ENCODE results near the gene SLAMF7. TPM values are rescaled to one million over a fixed set of nuclear protein-coding genes. Genes with fewer than 3 reads are reported as not detected.

Gene SLAMF7
- total and polyA plus RNA-seq, 2 of the 8 experiments (the other 6 are each of a cell fraction or from before 2014, with no cell fraction given), result not detected

DNA sequence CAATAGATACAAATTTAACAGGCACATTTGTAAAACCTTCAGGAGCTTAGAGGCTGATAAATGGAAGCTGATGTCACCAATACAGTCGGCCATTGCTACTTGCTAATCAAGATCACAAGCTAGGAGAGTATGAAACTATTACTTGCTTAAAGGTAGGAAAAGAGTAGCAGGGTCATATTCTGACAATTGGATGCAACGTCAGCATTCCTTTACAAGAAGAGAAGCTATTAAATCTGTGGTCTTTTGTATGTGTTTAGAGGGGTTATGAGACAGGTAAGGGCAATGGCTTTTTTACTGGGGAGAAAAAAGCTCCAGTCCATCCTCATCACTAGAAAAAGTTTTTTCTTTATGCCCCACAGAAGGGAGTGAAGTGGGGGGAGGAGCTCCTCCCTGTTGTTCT lies 15.7 kb upstream of the SLAMF7 start:
- Histone ChIP-seq H3K27me3 (replicated peaks in 1 of 4; ENCODE audit: control insufficient read depth in 3 of 4, extremely low read depth in 1 of 4, insufficient read depth in 3 of 4, low read length in 3 of 4) (no peaks in the 10 kb centered on the region), H2BK120ac (replicated peaks; ENCODE audit: low read depth, low read length) (no peak overlapping the region), H2BK20ac (ENCODE audit: low read length) (no peak overlapping the region), H3K36me3 (ENCODE audit: control insufficient read depth in 2 of 4, insufficient read depth in 4 of 4, low read length in 3 of 4) (no peaks in the 10 kb centered on the region; a peak in 1 of 8 replicates), H2AK5ac (ENCODE audit: low read depth, low read length) (no peak overlapping the region), H3K23me2 (ENCODE audit: low read depth, low read length) (no peaks in the 10 kb centered on the region), H3K27ac (ENCODE audit: low read depth, low read length) (no peak overlapping the region), H2BK15ac (ENCODE audit: low read length) (no peak overlapping the region), H4K91ac (replicated peaks; ENCODE audit: insufficient read length, low read length) (no peak overlapping the region), H3K4me2 (ENCODE audit: insufficient read depth in 1 of 2, low read depth in 2 of 2, low read length in 2 of 2) (no peak overlapping the region), H2AFZ (ENCODE audit: low read length) (no peak overlapping the region), H3K14ac (ENCODE audit: insufficient read length) (no peak overlapping the region), H4K20me1 (replicated peaks in 1 of 2; ENCODE audit: control insufficient read depth in 1 of 2, insufficient read depth in 2 of 2, low read length in 2 of 2) (no peaks in the 10 kb centered on the region), H3K56ac (replicated peaks; ENCODE audit: insufficient read length, low read depth, low read length) (no peak overlapping the region), H2BK5ac (ENCODE audit: low read depth, low read length) (no peak overlapping the region), H3K18ac (ENCODE audit: extremely low read depth, low read length) (no peak overlapping the region), H4K5ac (ENCODE audit: insufficient read length, low read depth, low read length) (no peak overlapping the region), H3K79me2 (ENCODE audit: control insufficient read depth in 1 of 2, insufficient read depth in 2 of 2, low read length in 2 of 2) (no peaks in the 10 kb centered on the region), H4K8ac (ENCODE audit: extremely low read depth, insufficient read depth, low read length) (no peak overlapping the region), H2BK12ac (ENCODE audit: low read depth, low read length) (no peak overlapping the region), H3K4me3 (ENCODE audit: extremely low read depth in 1 of 4, insufficient read depth in 2 of 4, low read depth in 3 of 4, low read length in 4 of 4) (no peak overlapping the region), H3K23ac (ENCODE audit: insufficient read length) (no peak overlapping the region), H3K4ac (replicated peaks; ENCODE audit: insufficient read length, low read depth, low read length) (no peak overlapping the region), H3K9ac (replicated peaks in 1 of 4; ENCODE audit: extremely low read depth in 1 of 4, low read depth in 3 of 4, low read length in 3 of 4) (no peak overlapping the region), H3K9me3 (ENCODE audit: insufficient read depth in 2 of 2, low read depth in 1 of 2, low read length in 1 of 2) (no peaks in the 10 kb centered on the region; a peak in 1 of 4 replicates), H3K4me1 (replicated peaks in 1 of 4; ENCODE audit: control insufficient read depth in 3 of 4, insufficient read depth in 4 of 4, low read length in 3 of 4) (peaks cover 0 to 5% (median 2%) of the 10 kb centered on the region in 4 experiments; a peak in 3 of 7 replicates), H3K79me1 (ENCODE audit: low read depth, low read length) (no peaks in the 10 kb centered on the region)
- POLR2A ChIA-PET (ENCODE audit: partially characterized antibody), result interaction anchor here (1.0 kb wide), 1 partner anchor 258 kb away, joined by 3 read pairs; no protein-coding TSS in a partner anchor
- DNase-seq (ENCODE audit: low read depth in 1 of 2, low spot score in 2 of 2) (no peak), FAIRE-seq (no peak)
- TF ChIP-seq CBX8 (IDR thresholded peaks at IDR 0.05; ENCODE audit: borderline replicate concordance, low read depth, low read length) (no peak), KDM1A (IDR thresholded peaks at IDR 0.05; ENCODE audit: borderline replicate concordance, low read length) (no peak), RFX5 (IDR thresholded peaks at IDR 0.05; ENCODE audit: borderline replicate concordance, low read depth, low read length) (no peak), BACH1 (IDR thresholded peaks at IDR 0.05; ENCODE audit: low read length) (no peak), BCL11A (IDR thresholded peaks at IDR 0.05; ENCODE audit: low read depth in 2 of 2, low read length in 2 of 2) (no peak), EGR1 (IDR thresholded peaks at IDR 0.05; ENCODE audit: borderline replicate concordance, low read depth, low read length) (no peak), POU5F1 (IDR thresholded peaks at IDR 0.05; ENCODE audit: low read depth, low read length) (no peak)
- TF ChIP-seq, protein P1, sequence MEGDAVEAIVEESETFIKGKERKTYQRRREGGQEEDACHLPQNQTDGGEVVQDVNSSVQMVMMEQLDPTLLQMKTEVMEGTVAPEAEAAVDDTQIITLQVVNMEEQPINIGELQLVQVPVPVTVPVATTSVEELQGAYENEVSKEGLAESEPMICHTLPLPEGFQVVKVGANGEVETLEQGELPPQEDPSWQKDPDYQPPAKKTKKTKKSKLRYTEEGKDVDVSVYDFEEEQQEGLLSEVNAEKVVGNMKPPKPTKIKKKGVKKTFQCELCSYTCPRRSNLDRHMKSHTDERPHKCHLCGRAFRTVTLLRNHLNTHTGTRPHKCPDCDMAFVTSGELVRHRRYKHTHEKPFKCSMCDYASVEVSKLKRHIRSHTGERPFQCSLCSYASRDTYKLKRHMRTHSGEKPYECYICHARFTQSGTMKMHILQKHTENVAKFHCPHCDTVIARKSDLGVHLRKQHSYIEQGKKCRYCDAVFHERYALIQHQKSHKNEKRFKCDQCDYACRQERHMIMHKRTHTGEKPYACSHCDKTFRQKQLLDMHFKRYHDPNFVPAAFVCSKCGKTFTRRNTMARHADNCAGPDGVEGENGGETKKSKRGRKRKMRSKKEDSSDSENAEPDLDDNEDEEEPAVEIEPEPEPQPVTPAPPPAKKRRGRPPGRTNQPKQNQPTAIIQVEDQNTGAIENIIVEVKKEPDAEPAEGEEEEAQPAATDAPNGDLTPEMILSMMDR (IDR thresholded peaks at IDR 0.05; ENCODE audit: control extremely low read depth in 1 of 3, insufficient read depth in 1 of 3, low read depth in 1 of 3, low read length in 3 of 3), result no peak
- TF ChIP-seq, protein P2, sequence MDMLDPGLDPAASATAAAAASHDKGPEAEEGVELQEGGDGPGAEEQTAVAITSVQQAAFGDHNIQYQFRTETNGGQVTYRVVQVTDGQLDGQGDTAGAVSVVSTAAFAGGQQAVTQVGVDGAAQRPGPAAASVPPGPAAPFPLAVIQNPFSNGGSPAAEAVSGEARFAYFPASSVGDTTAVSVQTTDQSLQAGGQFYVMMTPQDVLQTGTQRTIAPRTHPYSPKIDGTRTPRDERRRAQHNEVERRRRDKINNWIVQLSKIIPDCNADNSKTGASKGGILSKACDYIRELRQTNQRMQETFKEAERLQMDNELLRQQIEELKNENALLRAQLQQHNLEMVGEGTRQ (IDR thresholded peaks at IDR 0.05; ENCODE audit: low read length), result no peak
- CTCF ChIA-PET (ENCODE audit: partially characterized antibody), result interaction anchor here (0.8 to 6.8 kb wide), 12 partner anchors 10 to 231 kb away, joined by 3 to 41 read pairs (median 4); partner anchors contain the start of gene ITLN2
- 86% methylated on average over 2 of the region's 2 CpGs; no CpG with 5 or more reads in 1 of the 2 experiments for WGBS, 2 experiments (ENCODE audit: extremely low coverage in 1 of 2, insufficient coverage in 1 of 2, insufficient read length in 1 of 2, insufficient replicate concordance in 2 of 2, low coverage in 1 of 2, low lambda C conversion rate in 2 of 2, missing lambda C conversion rate in 1 of 2)

Measured in H1 (cell line).